ENCODE measurements around the gene PHF2. TPM values are rescaled to one million over a fixed set of nuclear protein-coding genes. Genes with fewer than 3 reads are reported as not detected.

Gene PHF2
- total RNA-seq, 2 experiments from 2014 or later = 20.6 to 23.7 TPM

- Histone ChIP-seq H3K9me2 (ENCODE audit: insufficient read depth, low read length) (no peaks in the 10 kb centered on the region), H2AFZ (ENCODE audit: low read length) (no peak overlapping the region), H3K36me3 (ENCODE audit: insufficient read depth, low read length) (no peaks in the 10 kb centered on the region; the same call in 1 of the 2 replicates), H3K27ac (ENCODE audit: low read depth, low read length, poor library complexity, severe bottlenecking) (no peak overlapping the region), H3K4me3 (ENCODE audit: low read depth, low read length, poor library complexity, severe bottlenecking) (no peak overlapping the region), H4K20me1 (ENCODE audit: insufficient read depth, low read length) (no peaks in the 10 kb centered on the region), H3K79me2 (ENCODE audit: insufficient read depth, low read depth, low read length) (peaks cover 4% of the 10 kb centered on the region; the same call in 1 of the 2 replicates), H3K9me3 (ENCODE audit: low read length) (peaks cover 17% of the 10 kb centered on the region), H3K4me2 (ENCODE audit: low read length) (no peak overlapping the region), H3K4me1 (ENCODE audit: insufficient read depth, low read length, poor library complexity, severe bottlenecking) (no peaks in the 10 kb centered on the region)
- TF ChIP-seq CTCF (conservative IDR thresholded peaks at IDR 0.05; ENCODE audit: low read length) (no peak), EZH2phosphoT487 (IDR thresholded peaks at IDR 0.05; ENCODE audit: borderline replicate concordance, low read depth, low read length) (no peak)
- intact Hi-C loops (cut with micrococcal nuclease; ENCODE audit: unreplicated experiment) = no loop called here
- ChIA-PET CTCF (ENCODE audit: unreplicated experiment) (no interaction called here), POLR2A (no interaction called here)
- DNase-seq (ENCODE audit: low spot score) = no peak
- BruUV-seq (replicated peaks) = no TSS peak
Measured at GRCh38 chr9:93629920-93630319, 53.5 kb downstream of the PHF2 start.

- POLR2A ChIA-PET = no interaction called here
- no peak overlapping the region for H3K4me3 ChIP-seq (ENCODE audit: low read depth, low read length, poor library complexity, severe bottlenecking)
- no peak for DNase-seq (ENCODE audit: low spot score)
- H3K4me1 ChIP-seq (ENCODE audit: insufficient read depth, low read length, poor library complexity, severe bottlenecking) = no peaks in the 10 kb centered on the region
- H2AFZ ChIP-seq (ENCODE audit: low read length) = no peak overlapping the region
- no TSS peak for BruUV-seq (replicated peaks)
- peaks cover 17% of the 10 kb centered on the region for H3K9me3 ChIP-seq (ENCODE audit: low read length)
- intact Hi-C loops (cut with micrococcal nuclease; ENCODE audit: unreplicated experiment) = no loop called here
- no peak overlapping the region for H3K27ac ChIP-seq (ENCODE audit: low read depth, low read length, poor library complexity, severe bottlenecking)
- no peaks in the 10 kb centered on the region for H3K9me2 ChIP-seq (ENCODE audit: insufficient read depth, low read length)
- CTCF ChIA-PET (ENCODE audit: unreplicated experiment) = no interaction called here
- peaks cover 4% of the 10 kb centered on the region; the same call in 1 of the 2 replicates for H3K79me2 ChIP-seq (ENCODE audit: insufficient read depth, low read depth, low read length)
- no peak overlapping the region for H3K4me2 ChIP-seq (ENCODE audit: low read length)
- H4K20me1 ChIP-seq (ENCODE audit: insufficient read depth, low read length) = no peaks in the 10 kb centered on the region
- no peaks in the 10 kb centered on the region; the same call in 1 of the 2 replicates for H3K36me3 ChIP-seq (ENCODE audit: insufficient read depth, low read length)
- TF ChIP-seq EZH2phosphoT487 (IDR thresholded peaks at IDR 0.05; ENCODE audit: borderline replicate concordance, low read depth, low read length) = no peak
- no peak for TF ChIP-seq CTCF (conservative IDR thresholded peaks at IDR 0.05; ENCODE audit: low read length)
Measured at GRCh38 chr9:93630806-93631411, 54.5 kb downstream of the PHF2 start.

- DNase-seq (ENCODE audit: low spot score) = no peak
- ChIA-PET CTCF (ENCODE audit: unreplicated experiment) (no interaction called here), POLR2A (no interaction called here)
- Histone ChIP-seq H3K9me2 (ENCODE audit: insufficient read depth, low read length) (no peaks in the 10 kb centered on the region), H3K4me3 (ENCODE audit: low read depth, low read length, poor library complexity, severe bottlenecking) (no peak overlapping the region), H3K4me1 (ENCODE audit: insufficient read depth, low read length, poor library complexity, severe bottlenecking) (no peaks in the 10 kb centered on the region), H3K79me2 (ENCODE audit: insufficient read depth, low read depth, low read length) (no peaks in the 10 kb centered on the region), H3K27ac (ENCODE audit: low read depth, low read length, poor library complexity, severe bottlenecking) (no peak overlapping the region), H2AFZ (ENCODE audit: low read length) (no peak overlapping the region), H4K20me1 (ENCODE audit: insufficient read depth, low read length) (no peaks in the 10 kb centered on the region), H3K36me3 (ENCODE audit: insufficient read depth, low read length) (peaks cover 13% of the 10 kb centered on the region), H3K4me2 (ENCODE audit: low read length) (no peak overlapping the region), H3K9me3 (ENCODE audit: low read length) (peaks cover 6% of the 10 kb centered on the region)
- TF ChIP-seq EZH2phosphoT487 (IDR thresholded peaks at IDR 0.05; ENCODE audit: borderline replicate concordance, low read depth, low read length) (no peak), CTCF (conservative IDR thresholded peaks at IDR 0.05; ENCODE audit: low read length) (no peak)
- intact Hi-C loops (cut with micrococcal nuclease; ENCODE audit: unreplicated experiment) = no loop called here
- BruUV-seq (replicated peaks) = no TSS peak
Measured at GRCh38 chr9:93633492-93634221, 57.3 kb downstream of the PHF2 start.
